ENCODE measurements around the gene APLNR. TPM values are rescaled to one million over a fixed set of nuclear protein-coding genes. Genes with fewer than 3 reads are reported as not detected.

The APLNR gene
- total RNA-seq, 1 experiment from 2014 or later, result 0.39 TPM

- no peak for DNase-seq
- Mint-ChIP-seq H3K9me3 (no peaks in the 10 kb centered on the region; a peak in 2 of 5 replicates), H3K4me3 (no peak overlapping the region), H3K4me1 (peaks cover 8 to 11% of the 10 kb centered on the region in 2 experiments), H3K27me3 (ENCODE audit: low read depth) (no peaks in the 10 kb centered on the region; the same call in 1 of the 2 replicates), H3K36me3 (ENCODE audit: insufficient read depth in 1 of 3, low read depth in 3 of 3) (no peaks in the 10 kb centered on the region), H3K27ac (no peak overlapping the region)
- Histone ChIP-seq H3K23ac (ENCODE audit: insufficient read length, low read depth, low read length) (no peak overlapping the region), H2AK5ac (ENCODE audit: insufficient read length, low read length) (no peak overlapping the region), H3K9ac (ENCODE audit: extremely low read depth, insufficient read length, low read length) (no peak overlapping the region), H3K18ac (ENCODE audit: insufficient read length, low read depth, low read length) (no peak overlapping the region), H4K20me1 (ENCODE audit: control insufficient read depth, insufficient read depth, insufficient read length) (no peaks in the 10 kb centered on the region), H4K8ac (replicated peaks; ENCODE audit: insufficient read length, low read depth, low read length) (no peak overlapping the region), H3K23me2 (ENCODE audit: insufficient read length, low read depth, low read length, poor library complexity, severe bottlenecking) (no peaks in the 10 kb centered on the region), H4K5ac (ENCODE audit: insufficient read length, low read depth, low read length) (no peak overlapping the region), H3T11ph (ENCODE audit: low read length) (no peak overlapping the region), H3K14ac (ENCODE audit: insufficient read depth, low read length) (no peak overlapping the region), H3K4ac (ENCODE audit: low read depth, low read length) (no peak overlapping the region), H2BK15ac (ENCODE audit: low read depth, low read length) (no peak overlapping the region), H2BK20ac (ENCODE audit: low read depth, low read length, poor library complexity, severe bottlenecking) (no peak overlapping the region), H3K27ac (ENCODE audit: insufficient read length, low read depth, low read length) (no peak overlapping the region), H2BK12ac (ENCODE audit: insufficient read length, low read depth, low read length) (no peak overlapping the region), H3K79me1 (ENCODE audit: insufficient read depth, low read depth, low read length, poor library complexity, severe bottlenecking) (no peaks in the 10 kb centered on the region), H2BK5ac (ENCODE audit: insufficient read length, low read length) (no peak overlapping the region), H2AFZ (ENCODE audit: low read length) (no peak overlapping the region), H3K56ac (ENCODE audit: insufficient read length, low read depth, low read length) (no peak overlapping the region), H4K91ac (ENCODE audit: insufficient read length, low read depth, low read length) (no peak overlapping the region), H3K9me3 (ENCODE audit: control insufficient read depth, low read depth, low read length) (no peaks in the 10 kb centered on the region), H3K4me2 (ENCODE audit: insufficient read depth, insufficient read length, low read length) (no peak overlapping the region), H2BK120ac (ENCODE audit: low read depth, low read length, poor library complexity, severe bottlenecking) (no peak overlapping the region), H3K4me1 (ENCODE audit: insufficient read depth, low read length) (no peaks in the 10 kb centered on the region), H3K27me3 (ENCODE audit: insufficient read depth, low read length) (no peaks in the 10 kb centered on the region; the same call in 1 of the 2 replicates), H3K79me2 (ENCODE audit: insufficient read depth, low read length) (no peaks in the 10 kb centered on the region)
- WGBS (ENCODE audit: extremely low coverage, insufficient read length, low lambda C conversion rate), result no CpG with 5 or more reads among the region's 2 CpGs
- TF ChIP-seq CTCF (conservative IDR thresholded peaks at IDR 0.05), result no peak
Observed at GRCh38 chr11:57197762-57198161, 39.3 kb downstream of the APLNR start.
